ENCODE measurements around the gene GOLGA8S.
"Not testable (repeated sequence)": the region's sequence is repeated elsewhere in the genome, so short reads cannot be mapped to it uniquely, and the experiment has no call there.

Gene GOLGA8S

DNA sequence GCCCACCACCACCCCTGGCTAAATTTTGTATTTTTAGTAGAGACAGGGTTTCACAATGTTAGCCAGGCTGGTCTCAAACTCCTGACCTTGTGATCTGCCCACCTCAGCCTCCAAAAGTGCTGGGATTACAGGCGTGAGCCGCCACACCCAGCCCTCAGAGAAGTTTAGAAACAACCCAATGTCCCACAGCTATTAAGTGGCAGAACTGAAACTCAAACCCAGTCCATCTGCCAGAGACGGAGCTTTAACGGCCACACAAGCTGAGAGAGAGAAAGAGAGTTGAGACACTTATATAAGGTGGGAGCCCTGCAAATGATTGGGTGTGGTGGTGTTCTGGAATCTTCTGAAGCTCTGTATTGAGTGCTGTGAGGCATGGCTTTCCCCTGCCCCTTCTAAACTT is 43.8 kb downstream of the GOLGA8S start:
- not testable (repeated sequence) for DNase-seq

DNA sequence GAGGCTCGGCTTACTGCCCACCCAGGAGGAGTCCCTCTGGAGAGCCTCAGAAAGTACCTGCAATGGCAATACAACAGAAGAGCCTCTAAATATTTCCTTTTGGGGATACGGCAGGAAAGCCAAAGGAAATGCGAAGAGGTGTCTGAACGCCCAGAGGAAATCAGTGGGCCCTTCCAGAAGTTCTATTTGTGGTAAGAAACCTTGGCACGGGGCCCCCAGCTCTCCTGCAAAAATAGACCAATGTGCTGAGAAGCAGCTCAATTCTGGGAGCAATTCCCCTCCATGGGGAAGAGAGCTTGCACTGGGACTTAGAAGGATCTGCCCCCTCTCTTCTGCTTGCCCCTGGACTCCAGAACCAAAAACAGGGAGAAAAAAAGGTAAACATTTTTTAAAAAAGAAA is 44.7 kb downstream of the GOLGA8S start:
- not testable (repeated sequence) for DNase-seq

GRCh38 chr15:23401627-23402026 is 47.1 kb downstream of the GOLGA8S start:
- no peak for DNase-seq

DNA sequence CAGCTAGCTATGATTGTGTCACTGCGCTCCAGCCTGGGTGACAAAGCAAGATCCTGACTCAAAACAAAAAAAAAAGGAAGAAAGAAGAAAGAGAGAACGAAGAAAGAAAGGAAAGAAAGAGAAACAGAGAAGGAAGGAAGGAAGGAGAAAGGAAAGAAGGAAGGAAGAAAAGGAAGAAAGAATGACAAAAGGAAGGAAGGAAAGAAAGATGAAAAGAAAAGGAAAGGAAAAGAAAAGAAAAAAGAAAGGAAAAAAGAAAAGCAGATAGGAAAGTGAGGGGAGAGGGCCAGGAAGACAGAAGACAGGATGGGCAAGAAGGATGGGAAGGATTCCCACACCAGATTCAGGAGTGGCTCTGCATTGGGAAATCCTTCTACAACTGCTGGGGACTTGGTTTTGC is 47.6 kb downstream of the GOLGA8S start:
- DNase-seq = no peak

- no peak for DNase-seq
Observed at GRCh38 chr15:23402544-23402943, 48.0 kb downstream of the GOLGA8S start.

GRCh38 chr15:23403550-23403949 is 49.0 kb downstream of the GOLGA8S start:
- DNase-seq = no peak

- no peak for DNase-seq
Observed at GRCh38 chr15:23411841-23412240, 57.3 kb downstream of the GOLGA8S start.

GRCh38 chr15:23412881-23413600 is 58.5 kb downstream of the GOLGA8S start:
- not testable (repeated sequence) for DNase-seq
